Measurements from ENCODE around the gene ELP6.

Gene ELP6

DNA sequence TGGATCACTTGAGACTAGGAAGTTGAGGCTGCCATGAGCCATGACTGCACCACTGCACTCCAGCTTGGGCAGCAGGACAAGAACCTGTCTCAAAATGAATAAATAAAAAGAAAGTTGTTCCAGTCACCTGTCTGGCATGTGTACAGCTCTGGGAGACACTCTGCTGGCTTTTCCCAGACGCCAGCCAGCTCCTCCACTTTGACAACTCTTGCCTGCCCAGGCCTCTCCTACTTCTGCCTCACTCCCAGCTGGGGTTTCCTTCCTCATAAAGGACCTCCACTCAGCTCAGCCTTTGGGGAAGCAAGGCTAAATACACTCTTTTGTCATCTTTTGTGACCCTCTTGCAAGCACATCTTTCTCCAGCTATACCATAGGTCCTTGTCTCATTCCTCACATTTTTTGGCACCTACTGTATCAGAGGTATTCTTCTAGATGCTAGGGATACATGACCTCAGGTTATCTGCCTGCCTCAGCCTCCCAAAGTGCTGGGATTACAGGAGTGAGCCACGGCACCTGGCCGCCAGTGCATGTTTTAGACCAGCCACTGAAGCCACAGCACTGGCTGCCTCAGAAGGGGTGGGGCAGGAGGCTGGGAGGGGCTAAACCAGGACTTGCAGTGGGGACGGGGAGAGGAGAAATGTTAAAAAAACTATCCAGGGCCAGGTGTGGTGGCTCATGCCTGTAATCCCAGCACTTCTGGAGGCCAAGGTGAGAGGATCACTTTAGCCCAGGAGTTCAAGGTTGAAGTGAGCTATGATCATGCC is 10.0 kb upstream of the ELP6 start:
- FAIRE-seq (no peak), DNase-seq (ENCODE audit: insufficient read length, low spot score) (no peak)
- TF ChIP-seq, protein P1, sequence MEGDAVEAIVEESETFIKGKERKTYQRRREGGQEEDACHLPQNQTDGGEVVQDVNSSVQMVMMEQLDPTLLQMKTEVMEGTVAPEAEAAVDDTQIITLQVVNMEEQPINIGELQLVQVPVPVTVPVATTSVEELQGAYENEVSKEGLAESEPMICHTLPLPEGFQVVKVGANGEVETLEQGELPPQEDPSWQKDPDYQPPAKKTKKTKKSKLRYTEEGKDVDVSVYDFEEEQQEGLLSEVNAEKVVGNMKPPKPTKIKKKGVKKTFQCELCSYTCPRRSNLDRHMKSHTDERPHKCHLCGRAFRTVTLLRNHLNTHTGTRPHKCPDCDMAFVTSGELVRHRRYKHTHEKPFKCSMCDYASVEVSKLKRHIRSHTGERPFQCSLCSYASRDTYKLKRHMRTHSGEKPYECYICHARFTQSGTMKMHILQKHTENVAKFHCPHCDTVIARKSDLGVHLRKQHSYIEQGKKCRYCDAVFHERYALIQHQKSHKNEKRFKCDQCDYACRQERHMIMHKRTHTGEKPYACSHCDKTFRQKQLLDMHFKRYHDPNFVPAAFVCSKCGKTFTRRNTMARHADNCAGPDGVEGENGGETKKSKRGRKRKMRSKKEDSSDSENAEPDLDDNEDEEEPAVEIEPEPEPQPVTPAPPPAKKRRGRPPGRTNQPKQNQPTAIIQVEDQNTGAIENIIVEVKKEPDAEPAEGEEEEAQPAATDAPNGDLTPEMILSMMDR (IDR thresholded peaks at IDR 0.05; ENCODE audit: insufficient read depth, missing control alignments) = no peak

GRCh38 chr3:47522082-47522987 is 8.8 kb upstream of the ELP6 start:
- FAIRE-seq (peak; percentile 77), DNase-seq (ENCODE audit: insufficient read length, low spot score) (peak; percentile 48)
- TF ChIP-seq, protein P1 (IDR thresholded peaks at IDR 0.05; ENCODE audit: insufficient read depth, missing control alignments) = peak; percentile 93

- FAIRE-seq (no peak), DNase-seq (ENCODE audit: insufficient read length, low spot score) (no peak)
Measured at GRCh38 chr3:47520756-47521155, 7.2 kb upstream of the ELP6 start.

DNA sequence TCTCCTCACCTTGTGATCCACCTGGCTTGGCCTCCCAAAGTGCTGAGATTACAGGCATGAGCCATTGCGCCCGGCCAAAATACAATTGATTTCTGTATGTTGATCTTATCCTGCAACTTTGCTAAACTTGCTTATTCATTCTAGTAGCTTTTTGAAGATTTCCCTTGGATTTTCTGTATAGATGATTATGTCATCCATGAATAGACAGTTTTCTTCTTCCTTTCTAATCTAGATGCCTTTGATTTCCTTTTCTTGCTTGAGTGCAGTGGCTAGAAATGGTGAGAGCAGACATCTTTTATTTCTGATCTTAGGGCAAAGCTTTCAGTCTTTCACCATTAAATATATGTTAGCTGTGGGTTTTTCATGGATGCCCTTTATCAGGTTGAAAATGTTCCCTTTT is 4.4 kb upstream of the ELP6 start:
- no peak for FAIRE-seq
- no peak for DNase-seq (ENCODE audit: insufficient read length, low spot score)
- TF ChIP-seq, protein P1 (IDR thresholded peaks at IDR 0.05; ENCODE audit: insufficient read depth, missing control alignments) = no peak

More at GRCh38 chr3:47520756-47521155, 7.2 kb upstream of the ELP6 start:
- TF ChIP-seq, protein P1 (IDR thresholded peaks at IDR 0.05; ENCODE audit: insufficient read depth, missing control alignments) = no peak

GRCh38 chr3:47515864-47516319 is 2.4 kb upstream of the ELP6 start:
- DNase-seq (ENCODE audit: insufficient read length, low spot score) = no peak
- no peak for FAIRE-seq
- TF ChIP-seq, protein P1 (IDR thresholded peaks at IDR 0.05; ENCODE audit: insufficient read depth, missing control alignments) = no peak

GRCh38 chr3:47515100-47515499 is 1.6 kb upstream of the ELP6 start:
- TF ChIP-seq, protein P1 (IDR thresholded peaks at IDR 0.05; ENCODE audit: insufficient read depth, missing control alignments) = no peak
- FAIRE-seq (no peak), DNase-seq (ENCODE audit: insufficient read length, low spot score) (no peak)

Data from D721Med (cell line).